DMS53 (cell line): ENCODE data around the gene WDR31.

Experiments
- DNase-seq: peaks from one replicate; lab custom pipeline; 2025; lab: John Stamatoyannopoulos, UW

Gene WDR31

DNA sequence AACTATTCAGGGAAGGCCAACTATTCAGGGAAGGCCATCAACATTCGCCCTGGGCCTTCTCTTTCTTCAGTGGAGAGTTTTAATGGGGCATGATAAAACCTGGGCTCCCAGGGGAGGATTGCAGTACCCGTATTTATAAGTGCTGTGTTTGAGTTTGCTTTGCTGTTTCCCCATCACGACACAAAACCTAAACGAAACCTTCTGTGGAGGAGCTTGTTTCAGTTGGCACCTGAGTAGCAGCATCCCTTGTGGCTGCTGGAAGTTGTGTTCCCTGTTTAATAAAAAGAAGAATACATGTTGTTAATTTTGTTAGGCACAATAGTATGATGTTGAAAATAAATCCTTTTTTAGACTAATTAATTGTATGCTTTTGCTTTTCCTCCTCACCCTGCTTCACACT is 8.3 kb downstream of the WDR31 start:
- DNase-seq: no peak

- DNase-seq: no peak
These were observed 11.9 kb downstream of the WDR31 start for GRCh38 chr9:113328045-113328782.

DNA sequence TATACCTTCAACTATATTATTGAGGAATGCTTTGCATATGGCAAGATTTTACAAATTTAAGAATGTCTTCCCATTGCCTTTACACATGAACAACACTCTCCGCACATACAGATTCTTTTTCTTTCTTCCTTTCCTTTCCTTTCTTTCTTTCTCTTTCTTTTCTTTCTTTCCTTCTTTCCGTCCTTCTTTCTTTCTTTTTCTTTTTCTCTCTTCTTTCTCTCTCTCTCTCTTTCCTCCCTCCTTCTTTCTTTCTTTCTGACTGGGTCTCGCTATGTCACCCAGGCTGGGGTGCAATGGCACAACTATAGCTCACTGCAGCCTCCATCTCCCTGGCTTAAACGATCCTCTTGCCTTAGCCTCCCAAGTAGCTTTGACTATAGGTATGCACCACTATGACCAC is 13.8 kb downstream of the WDR31 start:
- no peak for DNase-seq

DNA sequence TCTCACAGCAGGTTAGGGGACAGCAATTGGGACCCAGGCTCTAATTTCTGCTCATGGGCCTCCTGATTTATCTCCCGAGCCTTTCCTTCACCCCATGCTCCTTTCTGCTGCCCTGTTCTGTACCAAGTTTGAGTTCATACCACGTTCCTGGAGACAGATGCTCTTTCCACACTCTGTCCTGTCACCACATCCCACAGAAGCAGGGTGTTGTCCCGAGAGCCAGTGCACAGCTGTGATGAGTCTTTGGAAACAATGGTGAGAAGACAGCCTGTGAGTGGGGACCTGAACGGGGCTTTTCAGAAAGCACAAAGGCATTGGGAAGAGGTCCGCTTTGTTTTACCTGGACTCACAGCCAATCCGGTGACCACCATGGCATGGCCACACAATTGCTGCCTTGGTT is 17.4 kb downstream of the WDR31 start:
- no peak for DNase-seq

DNA sequence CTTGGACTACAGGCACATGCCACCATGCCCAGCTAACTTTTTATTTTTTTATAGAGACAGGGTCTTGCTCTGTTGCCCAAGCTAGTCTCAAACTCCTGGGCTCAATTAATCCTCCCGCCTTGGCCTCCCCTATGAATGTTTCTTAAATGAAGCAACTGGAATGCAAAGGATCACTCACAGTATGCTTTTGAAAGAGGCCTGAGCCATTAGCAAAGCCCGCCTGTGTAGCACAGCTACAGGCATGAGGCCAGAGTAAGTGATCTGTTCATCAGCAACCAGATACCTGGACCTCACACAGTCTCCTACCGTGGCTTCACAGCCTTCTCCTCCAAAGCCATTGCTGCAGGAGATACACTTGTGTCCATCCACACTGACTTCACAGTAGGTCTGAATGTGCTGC is 20.0 kb downstream of the WDR31 start:
- DNase-seq: no peak

DNA sequence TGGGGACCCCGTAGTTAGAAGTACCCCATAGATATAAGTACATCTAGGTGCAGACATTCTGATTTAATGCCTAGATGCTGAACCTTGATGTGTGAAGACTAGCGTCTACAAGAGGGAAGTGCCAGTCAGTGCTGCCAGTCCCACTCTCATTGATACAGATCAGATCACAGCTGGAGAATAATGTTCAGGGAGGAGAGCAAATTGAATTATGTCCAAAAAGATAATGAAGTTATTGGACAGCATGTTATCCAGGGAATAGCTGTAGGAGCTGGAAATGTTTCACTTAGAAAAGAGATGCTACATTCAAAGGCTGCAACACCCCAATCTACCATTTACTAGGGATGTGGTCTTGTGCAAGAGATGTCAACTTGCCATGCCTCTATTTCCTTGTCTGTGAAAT is 21.0 kb downstream of the WDR31 start:
- no peak for DNase-seq

DNA sequence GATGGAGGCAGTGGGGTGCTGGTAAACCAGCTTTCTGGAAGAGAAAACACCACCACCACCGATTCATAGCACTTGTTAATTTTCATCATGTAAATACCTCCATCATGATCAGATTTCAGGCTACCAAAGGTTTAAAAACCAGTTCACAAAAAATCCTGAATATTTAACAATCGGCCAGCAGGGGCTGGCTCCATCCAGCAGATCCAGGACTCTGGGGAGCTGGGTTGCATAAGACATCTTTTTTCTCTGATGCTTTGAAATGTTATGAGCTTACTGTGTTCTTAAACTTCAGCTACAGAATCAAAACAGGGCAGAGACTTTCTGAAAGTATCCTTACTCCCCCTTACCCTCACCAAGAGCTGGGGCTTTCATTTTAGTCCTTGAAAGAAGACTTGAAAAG is 22.3 kb downstream of the WDR31 start:
- DNase-seq: no peak

GRCh38 chr9:113316030-113316429 is 24.0 kb downstream of the WDR31 start:
- no peak for DNase-seq

GRCh38 chr9:113315231-113315630 is 24.8 kb downstream of the WDR31 start:
- no peak for DNase-seq

DNA sequence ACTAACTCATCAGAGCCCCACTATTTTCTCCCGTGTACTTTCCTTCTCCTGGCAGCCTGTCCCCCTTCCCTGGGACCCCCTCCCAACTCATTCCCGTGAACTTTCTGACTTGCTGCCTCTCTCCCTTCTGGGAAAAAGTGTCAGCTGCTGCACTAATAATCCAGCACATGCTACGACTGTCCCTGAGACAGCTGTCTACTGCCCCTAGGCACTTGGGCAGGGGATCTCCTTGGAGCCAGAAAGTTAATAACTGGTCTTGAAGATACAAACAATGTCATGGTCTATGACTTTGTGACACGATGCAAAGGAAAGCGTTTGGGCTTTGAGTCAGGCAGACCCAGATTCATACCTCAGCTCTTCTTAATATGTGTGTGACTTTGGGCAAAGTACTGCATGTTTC is 26.8 kb downstream of the WDR31 start:
- no peak for DNase-seq

GRCh38 chr9:113311961-113312360 is 28.1 kb downstream of the WDR31 start:
- no peak for DNase-seq

DNA sequence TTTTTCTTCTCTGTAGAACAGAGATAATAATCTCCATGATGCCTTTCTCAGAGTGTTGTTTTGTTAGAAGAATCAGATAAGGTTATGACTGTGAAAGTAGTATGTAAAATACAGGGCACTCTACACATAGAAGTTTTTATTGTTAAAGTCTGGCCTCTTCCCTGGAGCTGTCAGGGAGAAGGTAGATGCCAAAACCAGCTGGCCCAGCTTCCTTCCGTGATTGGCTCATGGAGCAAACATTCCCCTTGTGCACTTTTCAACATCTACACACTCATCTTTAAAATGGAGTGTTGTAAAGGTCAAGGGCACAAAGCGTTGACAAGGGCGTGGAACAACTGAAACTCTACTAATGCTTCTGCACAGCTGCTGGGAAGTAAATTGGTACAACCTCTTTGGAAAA is 29.5 kb downstream of the WDR31 start:
- no peak for DNase-seq

- peak; percentile 62 for DNase-seq
These were observed 30.8 kb downstream of the WDR31 start for GRCh38 chr9:113309204-113309813.

DNA sequence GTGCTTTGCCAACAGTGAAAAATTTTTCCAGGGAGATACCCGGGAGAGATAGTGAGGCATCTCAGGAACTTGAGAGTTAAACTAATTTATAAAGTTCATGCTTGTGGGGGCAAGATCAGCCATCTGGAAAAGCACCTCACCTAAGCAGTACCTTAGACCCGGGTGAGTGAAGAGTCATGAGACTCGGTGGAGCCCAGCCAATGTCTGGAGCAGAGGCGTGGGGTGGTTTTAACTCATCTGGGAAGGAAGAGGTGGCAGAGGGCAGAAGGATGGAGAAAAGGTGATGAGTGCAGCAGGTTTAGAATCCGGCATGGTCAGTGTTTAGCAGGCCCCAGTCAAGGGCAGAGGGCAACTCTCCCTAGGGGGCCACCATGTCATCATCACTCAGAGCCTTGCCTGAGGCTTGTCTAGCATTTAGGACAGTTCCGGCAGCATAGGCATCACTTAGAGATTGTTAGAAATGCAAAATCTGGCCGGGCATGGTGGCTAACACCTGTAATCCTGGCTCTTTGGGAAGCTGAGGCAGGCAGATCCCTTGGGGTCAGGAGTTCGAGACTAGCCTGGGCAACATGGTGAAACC is 32.6 kb downstream of the WDR31 start:
- DNase-seq: no peak

- DNase-seq: no peak
These were observed 33.5 kb downstream of the WDR31 start for GRCh38 chr9:113306566-113306965.

DNA sequence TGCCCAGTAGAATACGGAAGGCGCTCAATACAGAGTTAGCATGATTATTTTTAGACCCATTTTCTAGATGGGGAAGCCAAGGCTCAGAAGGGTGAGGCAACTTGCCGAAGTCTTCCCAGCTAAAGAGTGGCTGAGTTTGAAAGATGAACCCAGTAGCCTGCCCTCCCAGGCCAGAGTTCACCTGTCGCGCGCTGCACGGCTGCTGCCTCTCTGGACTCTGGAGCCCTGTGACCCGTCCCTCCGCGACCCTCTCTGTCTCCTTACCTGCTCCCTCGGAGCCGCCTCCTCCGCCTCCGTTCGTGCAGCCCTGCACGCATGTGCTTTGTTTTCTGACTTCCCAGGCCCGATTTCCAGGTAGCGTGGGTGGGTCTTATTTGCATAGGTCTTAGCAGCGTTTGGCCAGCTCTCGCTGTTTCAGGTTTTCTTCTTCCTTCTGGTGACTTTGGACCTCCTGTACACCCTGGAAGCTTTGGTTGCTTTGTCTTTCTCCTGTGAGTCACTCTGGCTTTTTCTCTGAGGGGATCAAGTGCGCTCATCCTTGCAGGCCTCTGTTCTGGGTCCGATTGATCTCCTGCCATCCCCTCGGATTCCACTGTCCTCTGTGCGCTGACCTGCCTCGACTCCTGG is 37.2 kb downstream of the WDR31 start, which contains the start of gene RNF183:
TSS of gene RNF183 (minus strand) at position 585 of the 627 bp plus-strand sequence. CDS start 5,192 bp downstream, outside the sequence.
- DNase-seq: no peak

DNA sequence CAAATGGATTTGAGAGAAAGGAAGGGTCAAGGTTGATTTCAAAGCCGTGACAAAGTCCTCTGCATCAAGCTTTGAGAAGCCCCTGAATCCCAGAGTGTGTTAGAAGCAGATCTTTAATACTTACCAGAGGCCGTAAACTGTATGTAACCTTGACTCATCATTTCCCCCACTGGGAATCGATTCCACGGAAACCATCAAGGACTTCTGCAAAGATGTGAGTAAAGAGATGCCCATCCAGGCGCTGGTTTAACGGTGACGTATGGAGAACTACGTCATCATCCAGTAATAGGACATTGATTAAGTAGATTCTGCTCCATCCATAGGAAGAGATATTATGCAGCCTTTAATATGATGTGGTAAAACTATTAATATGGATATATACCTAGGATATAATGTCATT is 38.5 kb downstream of the WDR31 start:
- no peak for DNase-seq

DNA sequence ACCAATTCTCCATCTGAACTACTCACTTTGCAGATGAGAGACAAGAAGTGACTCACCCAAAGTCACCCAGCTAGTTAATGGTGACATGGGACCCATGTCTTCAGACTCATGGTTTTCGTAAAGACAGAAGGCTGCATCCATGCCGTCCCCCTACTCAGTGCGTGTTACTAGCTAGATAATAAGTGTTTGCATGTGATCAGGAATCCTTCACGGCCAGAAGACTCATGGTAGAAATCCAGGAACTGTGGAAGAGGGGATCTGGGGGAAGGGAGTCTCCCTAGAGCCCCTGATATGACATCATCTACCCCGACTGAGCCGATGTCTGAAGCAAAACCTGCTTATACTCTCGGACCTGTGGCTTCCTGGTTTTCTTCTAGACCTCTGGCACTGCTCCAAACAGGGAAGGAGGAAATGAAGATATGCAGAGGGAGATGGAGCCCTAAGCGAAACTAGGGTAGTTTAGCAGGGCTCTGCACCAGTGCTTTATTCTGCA is 40.2 kb downstream of the WDR31 start:
- peak; percentile 91 for DNase-seq

DNA sequence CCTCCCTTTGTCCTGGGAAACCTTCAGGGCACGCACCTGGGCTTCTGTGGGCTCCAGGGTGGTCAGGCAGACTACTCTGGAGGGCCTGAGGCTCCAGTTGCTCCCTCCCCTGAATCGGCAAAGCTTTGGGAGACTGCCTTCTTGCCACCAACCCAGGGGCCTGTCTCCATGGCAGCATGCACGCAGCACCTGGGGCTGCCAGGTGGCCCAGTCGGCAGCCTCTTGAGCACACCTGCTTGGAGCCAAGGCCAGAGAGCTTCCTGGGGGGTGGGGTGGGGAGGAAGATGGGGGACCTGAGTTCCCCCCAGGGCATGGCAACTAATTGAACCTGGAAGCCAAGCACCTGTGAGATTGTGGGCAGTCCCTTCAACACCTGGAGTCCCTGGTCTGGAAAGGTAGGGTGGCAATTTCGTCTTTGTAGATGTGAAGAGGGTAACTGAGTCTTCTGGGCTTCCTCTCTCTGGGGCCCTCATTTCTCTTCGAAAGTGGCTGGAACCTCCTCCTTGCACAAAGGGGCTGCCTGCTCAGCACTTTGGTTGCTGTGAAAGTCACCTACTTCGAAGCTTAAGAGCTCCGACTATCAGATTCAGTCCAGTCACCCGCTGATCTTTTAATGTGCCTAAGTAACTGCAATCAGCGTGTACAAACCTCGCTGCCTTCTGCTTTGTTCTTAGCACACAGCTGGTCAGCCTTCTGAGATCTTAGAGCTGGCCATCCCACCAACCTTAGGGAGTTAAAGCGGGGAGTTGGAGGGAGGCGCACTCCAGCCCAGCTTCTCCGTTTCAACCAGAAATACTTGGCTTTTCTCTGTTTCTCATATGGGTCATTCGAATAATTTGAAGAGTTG is 40.9 kb downstream of the WDR31 start:
- peak; percentile 95 for DNase-seq

- no peak for DNase-seq
These were observed 41.8 kb downstream of the WDR31 start for GRCh38 chr9:113298311-113298710.

GRCh38 chr9:113296796-113297558 is 43.1 kb downstream of the WDR31 start:
- DNase-seq: no peak
